DMS53 treated with DMSO at 0.1 percent for 48 hours (cell line): ENCODE results near the gene TMEM225B.
A peak's percentile ranks its signal among the peaks of the same experiment; 100 is the strongest.
"Not testable (repeated sequence)": the region's sequence is repeated elsewhere in the genome, so short reads cannot be mapped to it uniquely, and the experiment has no call there.

ENCODE experiments used
- DNase-seq: peaks from one replicate; lab custom pipeline; 2025; ENCODE audit not compliant: unreplicated experiment; lab: John Stamatoyannopoulos, UW

Gene TMEM225B, protein sequence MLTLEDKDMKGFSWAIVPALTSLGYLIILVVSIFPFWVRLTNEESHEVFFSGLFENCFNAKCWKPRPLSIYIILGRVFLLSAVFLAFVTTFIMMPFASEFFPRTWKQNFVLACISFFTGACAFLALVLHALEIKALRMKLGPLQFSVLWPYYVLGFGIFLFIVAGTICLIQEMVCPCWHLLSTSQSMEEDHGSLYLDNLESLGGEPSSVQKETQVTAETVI

GRCh38 chr7:99597762-99598501, at the start of gene TMEM225B:
TSS of gene TMEM225B (plus strand) at chr7:99598267. CDS start at chr7:99604389, 6,122 bp downstream.
- DNase-seq, result no peak

DNA sequence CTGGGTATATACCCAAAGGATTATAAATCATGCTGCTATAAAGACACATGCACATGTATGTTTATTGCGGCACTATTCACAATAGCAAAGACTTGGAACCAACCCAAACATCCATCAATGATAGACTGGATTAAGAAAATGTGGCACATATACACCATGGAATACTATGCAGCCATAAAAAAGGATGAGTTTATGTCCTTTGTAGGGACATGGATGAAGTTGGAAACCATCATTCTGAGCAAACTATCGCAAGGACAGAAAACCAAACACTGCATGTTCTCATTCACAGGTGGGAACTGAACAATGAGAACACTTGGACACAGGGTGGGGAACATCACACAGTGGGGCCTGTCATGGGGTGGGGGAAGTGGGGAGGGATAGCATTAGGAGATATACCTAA, 48.5 kb upstream of the TMEM225B start:
- DNase-seq, result not testable (repeated sequence)

- no peak for DNase-seq
Measured at GRCh38 chr7:99551334-99551733, 46.7 kb upstream of the TMEM225B start.

DNA sequence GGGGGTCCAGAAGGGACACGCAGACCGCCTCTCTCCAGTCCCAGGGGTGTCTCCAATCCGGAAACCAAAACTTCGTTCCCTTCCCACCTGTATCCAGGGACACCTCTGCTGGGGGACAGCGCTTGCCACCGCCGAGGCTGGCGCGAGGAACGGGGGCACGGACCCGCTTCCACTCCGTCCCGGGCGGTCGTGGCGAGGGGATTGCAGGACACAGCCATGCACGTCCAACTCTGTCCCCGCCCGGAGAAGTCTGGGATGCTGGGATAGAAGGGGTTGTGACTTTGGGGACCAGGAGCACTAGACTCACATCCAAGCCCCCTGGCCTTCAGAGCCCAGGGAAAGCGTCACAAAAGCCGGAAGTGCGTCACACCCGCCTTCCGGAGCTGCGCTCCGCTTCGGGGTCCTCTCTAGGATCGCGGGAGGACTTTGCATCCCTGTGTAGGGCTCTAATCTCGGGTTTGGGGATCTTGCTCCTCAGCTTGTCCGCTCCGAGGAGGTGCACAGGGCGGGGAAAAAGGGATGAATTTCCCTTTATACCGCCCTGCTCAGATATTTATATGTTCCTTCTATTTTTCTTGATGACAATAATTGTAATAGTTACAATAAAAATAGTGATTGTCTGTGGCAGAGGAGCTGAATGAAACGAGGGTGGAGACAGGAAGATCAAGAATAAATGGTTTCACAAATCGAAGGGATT, 46.2 kb upstream of the TMEM225B start, which contains the start of gene FAM200A:
Gene FAM200A (minus strand): TSS at position 348 of the 697 bp plus-strand sequence. CDS start 3,707 bp downstream, outside the sequence.
- peak; percentile 90 for DNase-seq

GRCh38 chr7:99553039-99553438, 45.0 kb upstream of the TMEM225B start:
- DNase-seq, result no peak

GRCh38 chr7:99554939-99555338, 43.1 kb upstream of the TMEM225B start:
- no peak for DNase-seq

DNA sequence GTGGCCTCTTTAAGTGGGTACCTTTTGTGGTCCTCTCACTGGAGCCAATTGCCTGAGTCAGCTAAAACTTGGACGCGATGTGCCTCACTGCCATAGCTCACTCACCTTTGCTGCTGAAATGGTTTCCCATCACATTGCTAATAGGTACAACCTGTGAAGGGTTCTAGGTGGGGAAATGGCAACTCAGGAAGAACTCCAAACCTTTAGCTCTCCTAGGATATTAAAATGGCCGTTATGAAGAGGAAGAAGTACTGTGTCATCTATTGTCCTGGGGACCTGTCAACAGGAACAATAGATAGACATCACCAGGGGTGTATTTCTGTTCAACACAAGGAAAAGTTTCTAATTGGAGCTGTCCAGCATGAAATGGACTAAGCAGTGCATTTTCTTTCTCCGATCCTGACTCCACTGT, 40.9 kb upstream of the TMEM225B start:
- no peak for DNase-seq

DNA sequence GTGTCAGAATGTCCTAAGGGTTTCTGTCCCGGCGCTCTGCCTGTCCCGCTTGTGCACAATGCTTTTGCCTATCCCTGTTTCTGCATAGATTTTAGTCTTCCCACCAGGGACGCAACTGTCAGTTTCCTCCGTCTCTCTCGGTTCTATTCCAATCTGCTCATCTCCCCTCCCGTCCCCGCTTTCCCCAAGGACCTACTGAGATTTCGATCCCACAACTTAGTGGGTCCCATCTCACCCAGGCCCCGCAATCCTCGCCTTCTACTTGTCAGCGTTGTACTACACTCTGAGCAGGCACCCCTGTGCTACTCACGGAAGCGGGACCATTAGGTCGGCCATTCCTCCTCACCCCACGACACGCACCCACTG, 40.1 kb upstream of the TMEM225B start:
- peak; percentile 39 for DNase-seq

- DNase-seq, result peak; percentile 91
Measured at GRCh38 chr7:99558306-99559174, 39.5 kb upstream of the TMEM225B start, which contains the start of gene ZNF655. TSS of gene ZNF655 (plus strand) at chr7:99558642. CDS start at chr7:99560560, 1,918 bp downstream.

DNA sequence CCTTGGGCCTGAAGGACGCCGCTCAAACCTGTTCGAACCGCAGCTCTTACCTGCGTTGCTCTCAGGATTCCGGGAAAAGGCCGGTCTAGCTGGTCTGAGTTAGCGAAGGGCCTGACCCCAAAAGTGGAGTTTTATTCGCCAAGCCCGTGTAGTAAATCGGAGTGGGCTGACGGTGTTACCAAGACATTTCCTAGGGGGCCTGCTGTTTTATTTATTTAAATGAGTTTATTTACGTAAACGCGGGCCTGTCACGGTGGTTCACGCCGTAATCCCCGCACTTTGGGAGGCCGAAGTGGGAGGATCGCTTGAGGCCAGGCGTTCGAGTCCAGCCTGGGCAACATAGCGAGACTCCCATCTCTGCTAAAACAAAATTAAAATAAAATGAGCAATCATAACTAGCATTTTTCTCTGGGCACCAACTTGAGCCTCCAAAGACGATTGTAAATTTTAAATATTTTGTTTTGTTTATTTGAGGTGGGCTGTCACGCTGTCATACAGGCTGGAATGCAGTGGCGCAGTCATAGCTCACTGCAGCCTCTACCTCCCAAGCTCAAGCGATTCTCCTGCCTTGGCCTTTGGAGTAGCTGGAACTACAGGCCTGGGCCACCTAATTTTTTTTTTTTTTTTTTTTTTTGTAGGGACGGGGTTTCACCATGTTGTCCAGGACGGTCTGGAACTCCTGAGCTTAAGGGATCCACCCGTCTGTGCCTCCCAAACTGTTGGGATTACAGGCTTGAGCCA, 38.7 kb upstream of the TMEM225B start:
- DNase-seq, result peak; percentile 16

- DNase-seq, result no peak
Measured at GRCh38 chr7:99560834-99561736, 37.0 kb upstream of the TMEM225B start.

GRCh38 chr7:99561737-99562051, 36.4 kb upstream of the TMEM225B start:
- no peak for DNase-seq

GRCh38 chr7:99562114-99562784, 35.8 kb upstream of the TMEM225B start:
- no peak for DNase-seq

GRCh38 chr7:99562832-99563231, 35.2 kb upstream of the TMEM225B start:
- peak; percentile 26 for DNase-seq

DNA sequence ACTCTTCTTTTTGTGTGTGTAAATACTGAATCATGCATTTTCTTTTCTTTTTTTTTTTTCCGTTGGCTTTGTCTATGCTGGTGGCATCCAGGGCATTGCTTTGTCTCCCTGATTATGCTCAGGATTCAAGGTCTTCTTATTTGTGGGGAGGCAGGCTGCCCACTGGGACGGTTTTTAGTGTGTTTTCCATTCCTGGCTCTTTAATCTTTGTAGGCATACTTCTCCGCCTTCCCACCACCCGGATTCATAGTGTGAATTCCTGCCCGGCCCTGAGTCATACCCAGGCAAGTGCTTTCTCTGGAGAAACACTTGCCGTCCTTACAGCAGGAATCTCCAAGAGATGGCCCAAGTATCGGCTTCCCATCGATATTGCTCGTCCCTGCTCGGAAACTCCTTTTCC, 34.4 kb upstream of the TMEM225B start:
- DNase-seq, result no peak

- not testable (repeated sequence) for DNase-seq
Measured at GRCh38 chr7:99568770-99569169, 29.3 kb upstream of the TMEM225B start.

DNA sequence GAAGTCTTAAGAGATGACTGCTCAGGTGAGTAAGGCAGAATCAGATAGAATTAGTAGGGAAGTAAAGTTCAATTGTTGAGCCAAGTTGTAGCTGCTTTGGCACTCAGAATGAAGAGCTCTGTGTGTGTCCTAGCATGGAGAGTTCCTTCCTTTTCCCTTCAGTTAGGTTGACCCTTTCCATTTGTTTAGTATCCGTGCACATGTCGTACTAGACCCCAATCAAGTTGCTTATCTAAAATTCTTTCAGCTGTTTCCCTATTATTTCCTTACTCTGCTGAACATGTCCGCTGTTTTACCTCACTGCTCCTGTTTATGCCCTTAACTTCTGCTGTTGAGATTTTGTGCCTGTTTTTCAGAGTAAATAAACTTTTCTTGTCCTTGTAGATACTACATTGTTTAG, 26.3 kb upstream of the TMEM225B start:
- no peak for DNase-seq

- no peak for DNase-seq
Measured at GRCh38 chr7:99573257-99573656, 24.8 kb upstream of the TMEM225B start.

GRCh38 chr7:99576251-99576650, 21.8 kb upstream of the TMEM225B start:
- DNase-seq, result no peak
